Measurements from ENCODE around the gene SLC7A14.

SLC7A14 gene

DNA sequence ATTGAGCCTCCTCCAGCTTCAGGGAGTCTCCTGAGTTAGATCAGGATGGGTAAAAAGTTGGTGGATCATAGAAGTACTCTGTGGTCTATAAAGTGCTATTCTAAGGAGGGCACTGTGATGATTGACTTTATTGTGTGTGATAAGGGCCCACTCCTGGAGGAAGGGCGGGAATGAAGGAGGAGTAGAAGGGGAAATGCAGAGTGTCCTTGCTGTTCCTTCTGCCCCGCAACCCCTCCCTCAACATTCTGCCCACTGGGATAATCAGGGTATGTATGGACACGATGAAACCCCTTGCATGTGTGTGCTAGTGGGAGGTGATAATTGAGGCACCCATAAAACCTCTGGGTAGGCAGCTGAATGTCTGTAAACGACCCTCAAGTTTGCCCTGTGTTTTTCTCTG, 101.0 kb downstream of the SLC7A14 start:
- TF ChIP-seq, protein P1, sequence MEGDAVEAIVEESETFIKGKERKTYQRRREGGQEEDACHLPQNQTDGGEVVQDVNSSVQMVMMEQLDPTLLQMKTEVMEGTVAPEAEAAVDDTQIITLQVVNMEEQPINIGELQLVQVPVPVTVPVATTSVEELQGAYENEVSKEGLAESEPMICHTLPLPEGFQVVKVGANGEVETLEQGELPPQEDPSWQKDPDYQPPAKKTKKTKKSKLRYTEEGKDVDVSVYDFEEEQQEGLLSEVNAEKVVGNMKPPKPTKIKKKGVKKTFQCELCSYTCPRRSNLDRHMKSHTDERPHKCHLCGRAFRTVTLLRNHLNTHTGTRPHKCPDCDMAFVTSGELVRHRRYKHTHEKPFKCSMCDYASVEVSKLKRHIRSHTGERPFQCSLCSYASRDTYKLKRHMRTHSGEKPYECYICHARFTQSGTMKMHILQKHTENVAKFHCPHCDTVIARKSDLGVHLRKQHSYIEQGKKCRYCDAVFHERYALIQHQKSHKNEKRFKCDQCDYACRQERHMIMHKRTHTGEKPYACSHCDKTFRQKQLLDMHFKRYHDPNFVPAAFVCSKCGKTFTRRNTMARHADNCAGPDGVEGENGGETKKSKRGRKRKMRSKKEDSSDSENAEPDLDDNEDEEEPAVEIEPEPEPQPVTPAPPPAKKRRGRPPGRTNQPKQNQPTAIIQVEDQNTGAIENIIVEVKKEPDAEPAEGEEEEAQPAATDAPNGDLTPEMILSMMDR (IDR thresholded peaks at IDR 0.05; ENCODE audit: low read depth, low read length), result no peak
- no peak for DNase-seq (ENCODE audit: extremely low read depth, low read depth)

DNA sequence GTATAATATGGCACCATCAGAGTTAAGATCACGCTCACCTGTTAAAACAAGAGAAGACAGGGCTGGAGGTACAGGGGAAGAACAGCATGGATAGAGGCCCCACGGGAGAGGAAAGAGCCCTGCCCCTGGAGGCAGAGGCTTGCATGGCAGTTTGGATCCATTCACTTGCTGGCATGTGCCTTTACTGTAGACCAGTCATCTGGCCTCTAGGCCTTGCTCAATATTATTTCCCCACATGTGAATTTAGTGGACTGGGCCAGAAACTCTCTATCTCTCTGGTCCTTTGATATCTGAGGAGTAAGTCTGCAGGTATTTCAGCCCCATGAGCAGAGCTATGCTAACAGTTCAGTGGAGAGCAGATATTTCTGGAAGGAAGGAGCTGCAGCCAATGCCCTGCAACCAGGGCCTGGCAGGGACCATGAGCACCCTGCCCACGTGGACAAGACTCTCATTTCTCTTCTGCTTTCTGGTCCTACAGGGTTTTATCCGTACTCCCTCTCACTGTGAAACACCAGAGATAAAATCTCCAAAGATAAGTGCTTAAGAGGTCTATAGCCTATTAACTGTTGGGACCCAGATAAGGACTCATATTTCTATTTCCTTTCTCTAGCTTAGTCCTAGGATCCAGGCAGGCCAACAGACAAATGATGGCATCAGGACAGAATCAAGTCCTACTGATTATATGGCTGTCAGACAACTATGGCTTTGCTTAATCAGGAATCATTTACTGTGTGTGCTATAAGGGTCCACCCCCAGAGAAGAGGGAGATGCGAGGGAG, 102.2 kb downstream of the SLC7A14 start:
- TF ChIP-seq, protein P1 (IDR thresholded peaks at IDR 0.05; ENCODE audit: low read depth, low read length), result peak; percentile 3; the same call in 1 of the 2 replicates
- no peak for DNase-seq (ENCODE audit: extremely low read depth, low read depth)

DNA sequence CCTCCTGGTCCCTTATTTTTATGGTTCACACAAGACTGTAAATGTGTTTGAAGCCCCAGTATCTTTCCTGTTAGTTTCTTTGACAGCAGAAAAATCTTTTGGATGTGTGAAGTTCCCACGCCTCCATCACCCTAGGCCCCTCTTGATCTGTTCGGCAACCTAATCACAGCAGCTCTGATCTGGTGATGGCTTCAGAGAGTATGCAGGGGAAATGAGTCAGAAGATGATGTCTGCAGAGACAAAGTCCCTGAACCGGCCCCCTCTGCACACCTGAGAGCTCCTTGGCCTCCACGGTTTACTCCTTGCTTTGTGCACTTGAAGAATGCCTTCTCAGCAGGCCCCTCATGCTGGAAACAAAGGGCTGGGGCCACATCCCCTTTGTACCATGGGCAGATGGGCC, 103.7 kb downstream of the SLC7A14 start:
- no peak for DNase-seq (ENCODE audit: extremely low read depth, low read depth)

DNA sequence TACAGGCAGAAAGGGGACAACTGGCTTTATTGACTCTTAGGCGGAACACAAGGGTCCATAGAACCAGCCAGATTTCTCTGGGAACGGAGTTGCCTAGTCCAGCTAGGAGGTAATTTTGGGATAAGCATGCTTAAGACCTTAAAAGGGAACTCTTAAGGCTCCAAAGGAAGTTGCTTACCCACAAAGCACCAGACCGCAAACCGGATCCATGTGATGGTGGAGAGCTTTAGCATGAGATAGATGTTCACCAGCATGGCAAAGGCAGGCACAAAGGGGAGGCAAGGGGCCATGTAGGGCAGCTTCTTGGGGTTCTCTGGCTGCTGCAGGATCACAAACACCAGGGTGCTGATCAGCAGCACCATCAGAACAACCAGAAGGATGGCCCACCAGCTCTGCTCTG, 105.8 kb downstream of the SLC7A14 start:
- no peak for DNase-seq (ENCODE audit: extremely low read depth, low read depth)
- TF ChIP-seq, protein P1 (IDR thresholded peaks at IDR 0.05; ENCODE audit: low read depth, low read length), result no peak

More for the DNA sequence above, 103.7 kb downstream of the SLC7A14 start:
- TF ChIP-seq, protein P1 (IDR thresholded peaks at IDR 0.05; ENCODE audit: low read depth, low read length), result no peak

DNA sequence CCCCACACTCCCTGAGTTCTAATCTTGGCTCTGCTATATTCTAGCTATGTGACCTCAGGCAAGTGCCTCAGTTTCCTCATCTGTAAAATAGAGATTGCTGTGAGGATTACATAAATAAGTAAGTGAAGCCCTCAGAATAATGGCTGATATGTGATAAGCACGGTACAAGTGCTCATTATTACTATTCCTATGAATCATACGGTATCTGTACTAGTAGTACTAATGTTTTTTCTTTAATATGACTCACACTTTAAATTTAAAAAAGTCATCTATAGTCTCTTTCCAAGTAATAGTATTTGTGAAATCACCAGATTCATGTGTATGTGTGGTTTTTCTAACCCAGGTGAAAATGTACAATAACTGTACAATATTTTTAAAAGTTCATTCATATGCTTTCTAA, 108.5 kb downstream of the SLC7A14 start:
- TF ChIP-seq, protein P1 (IDR thresholded peaks at IDR 0.05; ENCODE audit: low read depth, low read length), result no peak
- DNase-seq (ENCODE audit: extremely low read depth, low read depth), result no peak

DNA sequence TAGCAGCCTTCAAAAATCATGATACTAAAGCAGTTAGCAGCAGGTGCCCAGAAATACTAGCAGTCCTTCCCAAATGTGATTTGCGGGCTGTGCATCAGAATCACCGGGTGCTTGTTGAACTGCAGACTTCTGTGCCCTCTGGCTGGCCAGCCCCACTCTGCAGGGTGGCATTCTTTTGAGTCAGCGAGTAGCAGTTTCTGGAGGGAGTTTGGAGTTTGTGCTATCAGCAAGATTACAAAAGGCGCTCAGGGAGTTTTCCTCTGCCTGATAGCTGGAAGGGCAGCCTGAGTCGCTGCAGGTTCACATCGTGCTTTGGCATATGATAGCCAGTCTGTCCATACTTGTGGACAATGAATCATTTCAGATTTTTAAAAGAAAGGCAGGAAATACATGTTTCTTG, 109.6 kb downstream of the SLC7A14 start:
- TF ChIP-seq, protein P1 (IDR thresholded peaks at IDR 0.05; ENCODE audit: low read depth, low read length), result no peak
- DNase-seq (ENCODE audit: extremely low read depth, low read depth), result no peak

DNA sequence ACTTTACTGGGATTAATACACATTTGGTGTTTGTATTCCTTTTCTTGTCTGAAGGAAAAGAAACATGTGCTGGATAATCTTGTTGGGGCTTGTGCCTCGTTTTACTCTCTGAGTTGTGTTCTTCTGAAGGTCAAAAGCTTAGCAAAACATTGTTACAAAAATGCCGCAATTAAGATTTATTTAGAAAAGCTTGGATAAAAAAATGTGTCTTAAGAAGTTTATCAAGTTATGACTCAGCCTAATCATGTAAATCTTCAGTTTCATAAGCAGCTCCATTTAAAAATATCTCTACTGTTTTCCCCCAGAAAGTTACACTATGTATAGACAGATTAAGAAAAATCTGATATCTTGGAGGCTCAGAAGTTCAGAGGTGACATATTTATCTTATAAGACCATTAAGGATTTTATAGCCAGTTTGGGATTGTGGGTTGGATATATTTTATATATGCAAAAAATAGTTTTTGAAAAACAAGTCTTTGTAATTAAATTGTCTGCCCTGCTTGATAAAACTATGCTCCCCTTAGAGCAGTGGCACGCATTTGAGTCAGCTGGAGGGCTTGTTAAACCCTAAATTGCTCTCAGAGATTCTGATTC, 110.7 kb downstream of the SLC7A14 start:
- DNase-seq (ENCODE audit: extremely low read depth, low read depth), result peak; percentile 59

More for the DNA sequence above, 110.7 kb downstream of the SLC7A14 start:
- TF ChIP-seq, protein P1 (IDR thresholded peaks at IDR 0.05; ENCODE audit: low read depth, low read length), result no peak

Data from AG09319 (cell line).